HL-60 (cell line): Measurements from ENCODE around the gene SEC14L1.

Experiments used
- CTCF ChIP-seq: IDR thresholded peaks from one replicate; pipeline ENCODE4 v1.5.1; 2011; ENCODE audit warnings: low read length, control low read depth, inconsistent platforms; ENCODE audit not compliant: insufficient read depth
- GABPA ChIP-seq: IDR thresholded peaks from 2 replicates; pipeline ENCODE4 v1.6.1; 2012; ENCODE audit warnings: low read depth
- POLR2AphosphoS5 ChIP-seq: IDR thresholded peaks from 2 replicates; pipeline ENCODE4 v1.6.1; 2012; ENCODE audit warnings: low read depth
- REST ChIP-seq: IDR thresholded peaks from 2 replicates; pipeline ENCODE4 v1.6.1; 2012; ENCODE audit warnings: low read depth; ENCODE audit not compliant: insufficient replicate concordance
- SPI1 ChIP-seq: IDR thresholded peaks from 2 replicates; pipeline ENCODE4 v1.6.1; 2012; ENCODE audit warnings: low read depth, mild to moderate bottlenecking, borderline replicate concordance

- TF ChIP-seq CTCF = no peak
- TF ChIP-seq SPI1 = no peak
- no peak for TF ChIP-seq REST
- no peak for TF ChIP-seq POLR2AphosphoS5
- TF ChIP-seq GABPA = no peak
Observed at GRCh38 chr17:77223642-77224420, 83.1 kb downstream of the SEC14L1 start.
